Endothelial cell of hepatic sinusoid (primary cell): ENCODE measurements around the gene SDC4.

Source experiments
- in situ Hi-C: cut with HindIII; loops from 2 replicates; pipeline ENCODE4 v1.10.0; 2017; ENCODE audit warnings: low sequenced_read_pairs

SDC4 gene

DNA sequence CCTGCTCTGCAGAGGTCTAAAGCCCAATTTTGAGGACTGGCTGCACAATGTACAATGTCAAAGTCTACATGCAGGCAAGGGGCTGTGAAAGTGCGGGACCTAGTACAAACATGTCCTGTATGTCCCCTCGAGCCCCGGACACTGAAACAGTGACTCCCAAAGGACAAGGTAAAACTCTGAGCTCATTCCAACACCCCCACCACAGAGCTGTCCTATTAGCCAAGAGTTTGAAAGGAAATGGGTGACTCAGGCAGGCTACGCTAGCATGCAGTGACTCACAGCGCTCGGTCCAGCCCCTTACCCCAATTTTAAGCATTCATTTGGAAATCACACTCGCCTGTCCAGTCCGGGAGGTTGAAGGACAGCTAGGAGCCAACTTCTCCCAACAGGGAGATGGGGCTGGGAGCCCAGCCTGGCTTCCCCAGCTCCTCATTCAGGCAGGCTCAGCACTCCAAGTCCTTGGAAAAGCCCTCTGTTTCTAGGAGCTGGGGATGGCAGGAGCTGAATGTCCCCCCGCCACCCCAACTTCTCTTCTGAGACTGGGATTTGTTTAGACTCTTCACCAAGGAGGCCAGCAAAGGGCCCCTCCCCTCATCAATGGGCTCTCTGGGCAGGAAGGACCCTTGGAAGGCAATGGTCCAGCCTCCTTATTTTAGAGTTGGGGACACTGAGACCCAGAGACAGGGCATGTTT lies 3.9 kb downstream of the SDC4 start:
- in situ Hi-C loops = no loop called here

DNA sequence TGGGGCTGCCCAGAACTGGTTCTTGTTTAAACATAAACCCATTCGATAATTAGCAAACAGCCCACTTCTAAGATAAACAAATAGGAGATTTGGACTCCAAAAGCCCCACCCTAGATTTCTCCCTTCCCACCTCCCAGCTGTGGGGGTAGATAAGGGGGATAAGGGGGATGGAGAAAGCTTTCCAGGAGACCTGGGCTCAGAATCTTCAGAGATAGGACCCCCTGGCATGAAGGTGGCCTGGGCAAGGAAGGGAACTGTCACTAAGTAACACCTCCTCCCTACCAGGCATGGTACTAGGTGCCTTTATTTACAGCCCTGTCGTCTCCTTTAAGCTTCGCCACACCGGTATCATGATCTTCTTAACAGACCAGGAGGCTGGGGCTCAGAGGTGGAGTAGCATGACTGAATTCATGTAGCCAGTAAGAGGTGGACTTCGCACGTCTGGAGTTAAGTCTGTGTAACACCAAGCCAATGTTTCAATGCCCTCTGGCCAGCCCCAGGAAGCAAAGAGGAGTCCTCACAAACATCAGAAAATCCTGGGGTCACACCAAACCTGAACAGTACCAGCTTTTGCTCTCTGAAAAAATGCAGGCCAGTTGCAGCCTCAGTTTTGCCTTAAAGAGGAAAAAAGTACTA lies 4.6 kb downstream of the SDC4 start:
- in situ Hi-C loops = no loop called here

DNA sequence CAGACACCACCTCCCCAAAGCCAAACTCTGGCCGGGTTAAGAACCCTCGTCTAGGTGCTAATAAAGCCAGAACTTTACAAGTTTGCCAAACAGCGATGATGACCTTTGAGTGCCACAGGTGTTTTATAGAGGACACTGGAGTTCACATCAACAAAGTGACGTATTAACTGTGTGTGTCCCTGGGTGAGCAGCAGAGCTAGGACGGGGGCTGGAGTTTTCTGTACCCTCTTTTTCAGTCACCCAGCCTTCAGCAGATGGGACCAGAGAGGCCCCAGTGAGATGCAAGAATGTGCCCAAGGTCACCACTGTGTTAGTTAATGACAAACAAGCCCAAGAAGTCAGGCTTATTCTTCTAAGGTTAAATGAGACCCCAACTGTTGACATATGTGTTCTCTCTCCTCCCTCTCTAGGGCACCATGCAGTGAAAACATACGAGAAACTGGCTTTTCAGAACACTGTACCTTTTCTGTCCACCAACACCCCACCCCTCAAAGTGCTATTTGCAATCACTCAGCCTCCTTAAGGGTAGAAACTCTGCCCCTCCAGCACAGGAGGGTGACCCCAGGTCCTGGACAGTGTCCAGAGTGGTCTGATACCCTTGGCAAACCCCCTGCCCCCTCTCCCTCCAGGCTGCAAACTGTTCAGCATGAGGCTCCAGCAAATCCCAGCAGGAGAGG lies 5.2 kb downstream of the SDC4 start:
- in situ Hi-C loops = no loop called here

DNA sequence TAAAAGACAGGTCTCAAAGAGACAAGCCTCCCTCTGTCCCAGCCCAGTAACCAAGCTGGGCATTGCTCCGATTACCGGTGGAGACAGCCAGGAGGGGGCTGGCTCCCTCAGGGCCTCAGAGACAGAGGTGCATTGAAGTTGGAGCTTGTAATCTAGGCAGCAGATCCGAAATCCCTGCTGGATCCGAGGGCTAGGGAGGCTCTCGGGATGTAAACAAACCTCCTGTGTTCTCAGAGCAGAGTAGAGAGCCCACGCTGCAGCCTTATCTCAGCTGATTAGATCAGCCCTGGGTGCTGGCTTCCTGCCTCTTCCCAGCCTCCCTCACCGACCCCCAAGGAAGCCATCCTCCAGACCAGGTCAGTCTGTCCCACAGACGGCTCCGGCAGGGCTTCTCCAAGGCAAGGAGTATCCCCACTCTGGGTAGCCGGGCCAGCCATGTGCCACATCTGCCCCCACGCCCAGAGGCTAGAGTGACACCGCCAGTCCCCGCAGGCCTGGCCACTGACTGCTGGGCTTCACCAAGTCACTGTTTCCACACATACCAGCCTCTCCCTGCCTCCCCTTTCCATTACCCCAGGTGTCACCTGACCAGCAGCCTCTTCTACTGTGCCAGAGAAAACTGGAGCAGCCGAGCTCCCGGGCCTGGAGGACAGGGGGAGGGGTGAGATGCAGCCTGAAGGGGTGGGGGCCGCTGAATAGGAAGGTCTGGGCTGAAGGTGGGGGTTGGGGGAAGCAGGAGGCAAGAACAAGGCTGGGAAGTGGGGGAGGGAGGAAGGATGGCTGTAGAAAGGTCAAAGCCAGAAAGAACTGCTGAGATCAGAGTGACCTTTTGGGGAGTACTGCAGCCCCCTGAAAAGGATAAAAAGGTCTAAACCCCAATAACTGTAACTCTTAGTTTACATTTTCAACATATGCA lies 6.0 kb downstream of the SDC4 start:
- in situ Hi-C loops = no loop called here

DNA sequence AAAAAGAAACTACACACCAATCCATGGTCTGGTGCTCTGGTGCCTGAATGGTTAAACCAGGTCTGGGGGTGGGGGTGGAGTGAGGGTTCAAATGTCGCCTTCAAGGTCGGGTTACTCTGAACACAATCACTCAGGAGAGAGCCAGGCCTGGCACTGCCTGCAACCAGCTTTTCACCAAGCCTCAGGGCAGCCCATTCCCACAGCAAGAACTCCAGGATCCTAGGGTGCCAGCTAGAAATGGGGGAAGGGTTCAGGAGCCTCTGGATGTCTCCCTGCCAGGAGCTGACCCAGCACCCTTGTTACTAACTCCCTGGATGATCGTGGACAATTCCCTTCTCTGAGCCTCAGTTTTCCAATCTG lies 6.7 kb downstream of the SDC4 start:
- in situ Hi-C loops = no loop called here

DNA sequence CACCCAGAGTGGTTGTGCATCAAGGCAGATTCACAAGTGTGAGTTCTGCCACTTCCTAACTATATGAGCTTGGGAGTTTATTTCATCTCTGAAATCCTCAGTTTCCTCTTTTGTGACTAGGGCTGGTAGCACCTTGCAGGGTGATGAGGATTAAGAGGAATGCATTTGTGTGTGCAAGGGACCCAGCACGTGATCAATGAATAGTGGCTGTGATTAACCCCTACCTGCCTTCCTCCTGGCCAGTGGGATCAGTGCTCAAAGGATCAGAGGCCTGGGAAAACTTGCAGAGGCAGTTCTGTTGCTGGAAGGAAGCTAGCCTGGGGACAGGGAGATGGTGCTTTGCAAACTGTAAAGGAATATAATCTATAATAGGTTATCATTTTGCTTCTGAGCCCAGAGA lies 7.3 kb downstream of the SDC4 start:
- in situ Hi-C loops = no loop called here

DNA sequence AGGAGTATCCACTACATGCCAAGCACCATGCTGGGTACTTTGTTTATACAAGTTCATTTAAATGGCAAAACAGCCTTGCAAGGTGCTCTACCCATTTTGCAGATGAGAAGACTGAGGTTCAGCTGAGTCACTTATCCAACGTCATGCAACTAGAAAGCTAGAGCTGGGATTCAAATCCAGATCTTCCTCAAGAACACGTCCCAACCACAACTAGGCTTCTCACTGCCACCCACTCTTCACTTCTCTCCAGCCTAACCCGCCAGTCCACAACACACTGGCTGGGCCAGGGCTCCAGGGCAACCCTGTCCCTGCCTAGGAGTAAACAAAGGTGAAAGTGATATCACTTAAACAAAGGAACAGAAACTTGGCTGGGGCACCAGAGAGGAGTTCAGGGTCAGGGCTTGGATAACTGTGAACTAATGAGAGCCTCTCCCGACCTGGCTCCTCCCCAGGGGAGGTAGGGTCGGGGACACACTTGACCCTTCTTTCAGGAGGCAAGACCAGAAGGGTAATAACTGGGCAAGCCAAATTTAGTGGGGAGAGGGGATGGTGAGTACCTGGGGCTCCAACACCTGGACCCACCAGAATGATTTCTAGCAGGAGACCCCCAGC lies 7.9 kb downstream of the SDC4 start:
- in situ Hi-C loops = no loop called here

DNA sequence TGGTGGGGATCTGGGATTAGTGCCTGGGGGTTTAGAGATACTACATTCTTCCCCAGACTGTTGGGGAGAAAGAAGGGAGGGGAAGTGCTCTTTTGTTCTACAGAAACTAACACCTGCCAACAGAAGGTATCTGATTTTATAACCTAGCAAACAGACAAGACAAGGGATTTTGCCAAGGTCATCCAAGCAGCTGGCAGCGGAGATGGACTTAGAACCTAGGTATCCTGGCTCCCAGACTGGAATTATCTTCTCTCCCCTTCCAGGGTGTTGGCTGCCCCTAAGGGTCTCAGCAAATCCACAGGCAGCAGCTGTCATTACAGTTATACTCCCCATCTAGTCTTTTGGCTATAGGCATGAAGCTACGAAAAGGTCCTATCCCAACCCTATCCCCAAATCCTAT lies 8.4 kb downstream of the SDC4 start:
- in situ Hi-C loops = no loop called here

DNA sequence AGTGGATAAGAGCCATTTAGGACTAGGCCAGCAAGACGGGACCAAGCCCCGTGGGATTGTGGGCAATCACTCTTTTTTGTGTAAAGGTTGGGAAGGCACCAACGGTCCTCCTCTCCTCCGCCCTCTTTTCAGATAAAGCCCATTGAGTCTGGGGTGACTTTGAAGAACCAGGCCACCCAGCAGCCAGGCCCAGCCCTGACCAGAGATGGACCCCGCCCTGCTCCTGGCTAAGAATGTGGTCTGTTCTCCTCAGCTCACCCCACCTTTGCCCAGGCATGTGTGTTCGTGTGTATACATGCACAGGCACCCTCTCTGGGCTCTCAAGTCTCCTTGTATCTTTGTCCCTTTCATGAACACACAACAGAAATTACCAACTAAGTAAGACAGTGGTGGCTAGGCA lies 9.1 kb downstream of the SDC4 start:
- in situ Hi-C loops = no loop called here

DNA sequence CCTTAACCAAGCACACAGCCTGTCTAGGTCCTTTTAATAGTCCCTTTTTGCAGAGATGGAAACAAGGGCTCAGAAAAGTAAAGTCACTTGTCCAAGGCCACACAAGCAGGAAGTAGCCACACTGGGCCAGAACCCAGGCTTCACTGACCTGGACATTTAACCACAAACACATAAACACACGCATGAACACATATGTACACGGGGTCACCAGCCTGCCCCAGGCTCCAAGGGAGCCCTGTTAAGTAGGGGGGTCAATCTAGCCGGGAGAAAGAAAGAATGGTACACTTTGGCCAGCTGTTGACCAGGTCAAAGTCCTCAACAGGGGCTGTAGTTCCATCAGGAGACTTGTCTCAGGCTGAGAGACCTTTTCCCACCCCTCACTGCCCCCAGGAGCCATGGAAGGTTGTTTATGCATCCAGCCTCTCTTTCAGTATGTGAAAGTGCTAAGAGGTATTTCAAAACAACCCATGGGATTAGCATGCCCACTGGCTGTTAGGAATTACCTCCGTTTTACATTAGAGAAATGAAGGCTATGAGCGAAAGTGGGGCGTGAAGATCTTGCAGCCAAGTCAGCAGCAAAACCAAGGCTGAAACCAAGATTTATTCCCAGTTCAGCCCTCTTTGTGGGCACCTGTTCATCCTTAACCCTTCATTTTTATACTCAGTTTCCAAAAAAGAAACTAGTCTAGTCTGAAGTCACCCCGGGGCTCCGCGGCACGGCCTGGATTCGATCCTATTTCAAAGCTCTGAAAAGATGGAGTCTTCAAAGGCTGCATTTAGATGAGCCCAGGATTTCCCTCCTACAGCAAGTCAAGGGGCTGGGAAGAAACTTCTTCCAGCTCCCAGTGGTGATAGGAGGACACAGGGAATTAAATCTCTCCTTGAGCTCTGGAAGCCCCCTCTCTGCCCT lies 9.8 kb downstream of the SDC4 start:
- in situ Hi-C loops = no loop called here

DNA sequence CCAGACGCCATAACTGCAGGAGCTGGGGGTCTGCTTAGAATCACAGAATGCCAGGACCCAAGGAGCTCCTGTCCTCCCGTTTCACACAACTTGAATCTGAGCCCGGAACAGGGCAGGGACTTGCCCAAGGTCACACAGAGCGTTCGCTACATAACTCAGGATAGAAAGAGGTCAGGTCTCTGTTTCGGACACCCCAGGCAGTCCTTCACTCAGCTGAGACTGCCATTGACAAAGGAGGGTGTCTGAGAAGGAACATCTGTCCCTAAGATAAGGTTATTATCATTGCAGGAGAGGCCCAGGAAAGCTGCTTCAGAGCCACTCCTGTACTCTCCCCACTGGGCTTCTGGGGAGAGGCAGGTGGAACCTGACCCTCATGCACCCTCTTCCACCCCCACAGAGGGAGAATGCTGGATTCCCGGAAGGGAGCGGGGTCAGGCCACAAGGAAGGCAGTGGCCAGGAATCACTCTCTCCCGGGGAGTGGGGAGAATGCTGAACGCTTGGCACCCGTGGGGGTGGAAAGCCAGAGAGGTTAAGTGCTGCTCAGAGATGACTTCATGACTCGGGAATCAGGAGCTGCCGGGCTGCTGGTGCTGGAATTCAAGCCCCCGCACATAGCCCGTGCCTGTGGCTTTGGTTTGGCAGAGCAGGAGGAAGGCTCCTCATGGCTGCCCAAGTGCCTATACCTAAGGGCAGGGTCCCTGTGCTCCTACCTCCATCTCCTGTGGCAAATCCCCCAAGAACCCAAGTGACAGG lies 10.7 kb downstream of the SDC4 start:
- in situ Hi-C loops = no loop called here

DNA sequence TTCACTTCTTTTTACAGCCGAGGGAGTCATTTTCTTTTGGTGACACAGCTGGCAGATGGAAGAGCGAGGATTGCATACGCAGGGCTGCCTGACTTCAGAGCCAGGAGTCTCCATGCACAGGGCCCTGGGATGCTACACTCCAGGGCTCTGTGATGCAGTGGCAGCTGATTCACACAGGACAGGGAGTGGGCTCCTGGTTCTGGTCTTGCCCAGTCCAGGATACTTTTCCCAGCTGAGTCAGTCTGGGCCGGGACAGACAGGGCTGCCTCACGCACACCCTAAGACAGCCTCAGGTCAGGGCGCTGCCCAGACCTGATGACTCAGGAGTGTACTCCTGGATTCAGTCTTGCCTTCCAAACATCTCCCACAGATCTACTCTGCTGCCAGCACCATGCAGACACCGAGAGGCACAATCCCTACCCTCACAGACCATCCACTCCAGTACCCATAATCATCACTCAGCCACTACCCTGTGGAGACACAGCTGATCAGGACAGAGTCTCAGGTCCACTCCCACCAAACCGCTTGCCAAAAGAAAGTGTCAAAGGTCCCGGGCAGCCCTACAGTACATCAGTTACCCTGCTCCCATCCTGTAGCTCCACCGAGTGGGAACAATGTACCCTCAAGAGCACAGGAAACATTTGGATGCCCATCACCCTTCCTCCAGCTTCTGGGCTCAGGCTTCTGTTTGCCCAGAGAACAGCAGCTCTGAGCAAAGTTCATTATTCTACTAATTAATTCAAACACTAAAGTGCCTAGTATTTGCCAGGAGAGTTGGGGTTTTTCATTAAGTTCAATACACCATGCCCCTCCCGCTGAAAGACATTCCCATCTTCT lies 11.5 kb downstream of the SDC4 start:
- in situ Hi-C loops = no loop called here

DNA sequence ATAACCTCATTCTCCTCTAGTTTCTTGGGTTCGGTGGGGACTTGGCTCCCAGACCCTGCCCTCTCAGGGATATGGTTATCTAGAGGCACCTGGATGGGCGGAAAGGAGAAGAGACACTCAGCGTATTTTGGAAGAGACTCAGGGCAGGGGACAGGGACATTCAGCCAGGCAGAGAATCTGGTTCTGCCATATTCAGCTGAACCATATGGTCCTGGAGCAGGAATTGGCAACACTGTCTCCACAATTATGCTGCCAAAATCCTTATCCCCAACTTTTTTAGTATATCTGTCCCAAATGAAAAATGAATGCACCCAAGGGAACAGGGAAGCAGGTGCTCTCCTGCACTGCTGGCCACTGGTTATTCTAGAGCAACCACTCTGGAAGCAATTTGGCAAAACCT lies 17.7 kb downstream of the SDC4 start:
- in situ Hi-C loops = no loop called here

DNA sequence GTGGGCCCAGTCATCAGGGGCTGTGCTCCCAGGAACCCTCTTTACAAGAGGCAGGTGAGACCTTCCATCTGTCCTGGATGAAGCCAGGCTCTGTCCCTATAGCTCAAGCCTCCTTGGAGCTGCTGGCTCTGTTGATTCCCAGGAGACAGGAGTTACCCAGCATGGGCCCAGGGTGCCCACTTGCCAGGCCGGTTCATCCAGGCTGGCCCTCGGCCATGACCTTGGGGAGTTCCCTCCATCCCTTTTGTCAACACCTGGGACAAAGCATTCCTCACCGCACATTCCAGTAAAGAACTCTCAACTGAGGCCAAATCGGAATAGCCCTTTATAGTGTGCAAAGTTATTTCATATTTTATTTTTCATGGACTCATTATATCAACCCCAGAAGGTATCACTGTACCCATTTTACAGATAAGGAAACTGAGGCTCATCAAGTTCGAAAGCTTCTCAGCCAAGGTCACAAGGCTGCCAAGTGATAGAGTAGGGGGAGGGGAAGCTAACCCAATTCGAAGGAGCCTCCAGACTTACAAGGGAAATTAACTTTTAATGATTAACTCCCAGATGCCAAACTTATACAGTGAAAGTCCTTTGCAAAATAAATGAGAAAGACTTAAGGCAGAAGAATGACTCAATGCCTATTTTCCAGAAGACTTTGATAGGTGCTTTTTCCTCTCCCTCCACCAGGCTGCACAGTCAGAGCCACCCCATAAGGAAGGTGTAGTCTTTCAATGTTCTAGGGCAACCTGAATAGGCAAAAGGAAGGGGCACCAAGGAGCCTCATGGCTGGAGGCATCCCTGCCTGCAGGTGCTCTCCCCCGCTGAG lies 18.5 kb downstream of the SDC4 start:
- in situ Hi-C loops = loop anchor here (5.0 kb wide), 2 partner anchors 37 to 63 kb away; no protein-coding TSS in a partner anchor

DNA sequence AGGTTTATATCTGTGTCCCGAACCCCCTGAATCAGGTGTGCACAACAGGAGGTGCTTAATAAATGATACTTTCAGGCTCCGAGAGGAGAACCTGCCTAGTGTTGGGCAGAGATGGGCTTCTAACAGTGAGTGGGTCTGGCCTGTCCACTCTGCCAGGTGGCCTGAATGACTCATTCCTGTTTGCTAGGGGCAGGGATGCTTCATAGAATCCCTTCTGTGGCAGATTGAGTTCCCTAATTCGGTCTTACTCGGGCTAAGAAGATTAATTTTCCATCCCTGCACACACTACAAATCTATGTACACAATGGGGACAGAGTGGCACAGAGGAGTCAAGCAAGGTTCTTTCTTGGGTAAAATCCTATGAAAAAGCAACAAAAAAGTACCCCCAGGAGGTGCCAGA lies 19.8 kb downstream of the SDC4 start:
- in situ Hi-C loops = loop anchor here (5.0 kb wide), 2 partner anchors 36 to 64 kb away; no protein-coding TSS in a partner anchor

DNA sequence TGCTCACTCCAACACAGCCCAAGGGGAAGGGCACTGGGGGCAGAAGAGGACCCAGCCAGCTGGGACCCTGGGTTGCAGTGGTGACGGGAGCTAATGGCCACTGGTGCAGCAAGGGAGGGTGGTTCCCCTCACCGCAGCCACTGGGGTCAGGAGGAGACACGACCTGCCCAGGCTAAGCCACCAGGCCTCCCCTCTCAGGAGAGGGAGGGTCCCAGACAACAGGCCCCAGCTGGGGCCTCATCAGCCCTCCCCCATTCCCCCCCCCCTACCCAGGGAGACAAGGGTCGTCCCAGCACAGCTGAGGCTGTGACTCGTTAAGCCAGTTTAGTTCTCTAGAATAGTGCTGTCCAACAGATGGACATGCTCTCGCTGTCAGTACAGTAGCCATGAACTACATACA lies 22.9 kb downstream of the SDC4 start:
- in situ Hi-C loops = loop anchor here (5.0 kb wide), 2 partner anchors 33 to 67 kb away; no protein-coding TSS in a partner anchor

DNA sequence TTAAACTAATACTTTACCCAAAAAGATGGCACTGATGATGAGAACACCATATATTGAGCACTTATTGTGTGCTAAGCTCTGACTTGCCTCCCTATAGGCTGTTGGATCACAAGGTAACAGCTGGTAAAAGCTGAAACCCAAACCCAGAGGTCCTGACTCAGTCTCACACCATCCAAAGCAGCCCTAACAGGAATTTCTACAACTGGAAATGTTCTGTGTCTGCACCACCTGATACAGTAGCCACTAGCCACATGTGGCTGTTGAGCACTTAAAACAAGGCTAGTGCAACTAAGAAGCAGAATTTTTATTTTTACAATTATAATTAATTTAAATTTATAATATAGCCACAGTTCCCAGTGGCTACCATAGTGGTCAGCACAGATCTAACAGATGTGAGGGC lies 24.5 kb downstream of the SDC4 start:
- in situ Hi-C loops = no loop called here
